Measurements from ENCODE around the gene FAM47E. TPM values are rescaled to one million over a fixed set of nuclear protein-coding genes. Genes with fewer than 3 reads are reported as not detected.

The FAM47E gene
- total and polyA plus RNA-seq, 2 donors (not counting 1 experiment from before 2014, with no cell fraction given) = 0.15 to 1.3 TPM

GRCh38 chr4:76305971-76306881 lies 54.7 kb downstream of the FAM47E start, which contains the start of gene STBD1:
Gene STBD1 (plus strand): TSS chr4:76306733. CDS start chr4:76306770, 37 bp downstream.
- H3K9me3 ChIP-seq (ENCODE audit: control extremely low read depth in 1 of 3, control insufficient read depth in 2 of 3, insufficient read depth in 1 of 3, low read length in 2 of 3) = peaks cover 0 to 6% (median 0%) of the 10 kb centered on the region in 3 donors
- ChIA-PET POLR2A (no interaction called here), CTCF (interaction anchor here (1.2 kb wide), 1 partner anchor 125 kb away, joined by 5 read pairs; no protein-coding TSS in a partner anchor)
- H4K20me1 ChIP-seq (ENCODE audit: control insufficient read depth, insufficient read depth, low read length, poor library complexity, severe bottlenecking) = no peaks in the 10 kb centered on the region
- peak within 1 kb of the TSS; percentile 87 for H3K4me2 ChIP-seq (replicated peaks; ENCODE audit: low read depth, low read length, poor library complexity, severe bottlenecking)
- peak; percentile 28 for DNase-seq
- peaks cover 20 to 22% of the 10 kb centered on the region in 2 donors for H3K4me1 ChIP-seq (ENCODE audit: control insufficient read depth in 2 of 2, insufficient read depth in 2 of 2, low read length in 2 of 2)
- WGBS (ENCODE audit: insufficient coverage) = 2% methylated on average over 85 of the region's 85 CpGs
- peak within 1 kb of the TSS; percentile 55 for H3K9ac ChIP-seq (ENCODE audit: low read length)
- TF ChIP-seq CTCF (IDR thresholded peaks at IDR 0.05) (no peak), EZH2 (IDR thresholded peaks at IDR 0.05; ENCODE audit: borderline replicate concordance, insufficient read depth, low read depth, low read length, poor library complexity, severe bottlenecking) (no peak)
- peak within 1 kb of the TSS; percentile 39 to 59 (median 49) for H3K4me3 ChIP-seq (ENCODE audit: control extremely low read depth in 1 of 5, extremely low read depth in 1 of 5, insufficient read depth in 1 of 5, low read depth in 2 of 5, low read length in 4 of 5)
- peaks cover 0 to 38% (median 8%) of the 10 kb centered on the region in 4 experiments for H3K27me3 ChIP-seq (replicated peaks in 1 of 4; ENCODE audit: control extremely low read depth in 1 of 4, control insufficient read depth in 3 of 4, insufficient read depth in 4 of 4, low read length in 3 of 4)
- intact Hi-C loops (cut with micrococcal nuclease) = no loop called here
- peak within 1 kb of the TSS; percentile 68 for H2AFZ ChIP-seq (ENCODE audit: insufficient read depth, low read depth, low read length, poor library complexity, severe bottlenecking)
- no peak for ATAC-seq (ENCODE audit: low read depth)
- Mint-ChIP-seq H3K27me3 (peaks cover 46% of the 10 kb centered on the region), H3K9me3 (ENCODE audit: insufficient read depth) (no peaks in the 10 kb centered on the region), H3K4me3 (peak within 1 kb of the TSS; percentile 83), H3K27ac (no peak within 1 kb of the TSS), H3K4me1 (peaks cover 20% of the 10 kb centered on the region)
- H3K36me3 ChIP-seq (replicated peaks in 1 of 2; ENCODE audit: control extremely low read depth in 1 of 2, control insufficient read depth in 1 of 2, extremely low read depth in 1 of 2, insufficient read depth in 2 of 2, low read length in 1 of 2) = no peaks in the 10 kb centered on the region
- no peaks in the 10 kb centered on the region for H3K79me2 ChIP-seq (ENCODE audit: control insufficient read depth, insufficient read depth, low read length)
- H3K27ac ChIP-seq (ENCODE audit: low read length in 2 of 2) = no peak within 1 kb of the TSS
